ENCODE measurements around the gene PLD1.

GRCh38 chr3:171607452-171607851 is 202.8 kb downstream of the PLD1 start:
- TF ChIP-seq, protein P1, sequence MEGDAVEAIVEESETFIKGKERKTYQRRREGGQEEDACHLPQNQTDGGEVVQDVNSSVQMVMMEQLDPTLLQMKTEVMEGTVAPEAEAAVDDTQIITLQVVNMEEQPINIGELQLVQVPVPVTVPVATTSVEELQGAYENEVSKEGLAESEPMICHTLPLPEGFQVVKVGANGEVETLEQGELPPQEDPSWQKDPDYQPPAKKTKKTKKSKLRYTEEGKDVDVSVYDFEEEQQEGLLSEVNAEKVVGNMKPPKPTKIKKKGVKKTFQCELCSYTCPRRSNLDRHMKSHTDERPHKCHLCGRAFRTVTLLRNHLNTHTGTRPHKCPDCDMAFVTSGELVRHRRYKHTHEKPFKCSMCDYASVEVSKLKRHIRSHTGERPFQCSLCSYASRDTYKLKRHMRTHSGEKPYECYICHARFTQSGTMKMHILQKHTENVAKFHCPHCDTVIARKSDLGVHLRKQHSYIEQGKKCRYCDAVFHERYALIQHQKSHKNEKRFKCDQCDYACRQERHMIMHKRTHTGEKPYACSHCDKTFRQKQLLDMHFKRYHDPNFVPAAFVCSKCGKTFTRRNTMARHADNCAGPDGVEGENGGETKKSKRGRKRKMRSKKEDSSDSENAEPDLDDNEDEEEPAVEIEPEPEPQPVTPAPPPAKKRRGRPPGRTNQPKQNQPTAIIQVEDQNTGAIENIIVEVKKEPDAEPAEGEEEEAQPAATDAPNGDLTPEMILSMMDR (IDR thresholded peaks at IDR 0.05; ENCODE audit: insufficient read depth, low read length) = no peak
- TF ChIP-seq POLR2AphosphoS5 (IDR thresholded peaks at IDR 0.05; ENCODE audit: low read depth) (no peak), SPI1 (IDR thresholded peaks at IDR 0.05; ENCODE audit: borderline replicate concordance, low read depth) (no peak)

Measured in HL-60 (cell line).